Measurements from ENCODE around the gene UPF1.

Gene UPF1

DNA sequence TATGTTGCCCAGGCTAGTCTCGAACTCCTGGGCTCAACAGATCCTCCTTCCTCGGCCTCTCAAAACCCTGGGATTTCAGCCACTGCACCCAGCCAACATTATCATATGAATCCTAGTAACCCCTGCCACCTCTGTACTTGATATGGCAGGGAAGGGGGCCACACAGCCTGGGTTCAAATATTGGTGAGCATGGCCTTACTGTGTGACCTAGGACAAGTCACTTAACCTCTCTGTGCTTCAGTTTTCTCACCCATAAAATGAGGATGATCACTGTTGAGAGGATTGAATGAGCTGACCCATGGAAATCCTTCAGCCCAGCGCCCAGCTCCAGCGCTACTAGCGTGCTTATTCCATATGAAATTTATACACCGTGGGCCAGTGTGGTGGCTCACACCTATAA is 37.1 kb upstream of the UPF1 start:
- TF ChIP-seq, protein P1, sequence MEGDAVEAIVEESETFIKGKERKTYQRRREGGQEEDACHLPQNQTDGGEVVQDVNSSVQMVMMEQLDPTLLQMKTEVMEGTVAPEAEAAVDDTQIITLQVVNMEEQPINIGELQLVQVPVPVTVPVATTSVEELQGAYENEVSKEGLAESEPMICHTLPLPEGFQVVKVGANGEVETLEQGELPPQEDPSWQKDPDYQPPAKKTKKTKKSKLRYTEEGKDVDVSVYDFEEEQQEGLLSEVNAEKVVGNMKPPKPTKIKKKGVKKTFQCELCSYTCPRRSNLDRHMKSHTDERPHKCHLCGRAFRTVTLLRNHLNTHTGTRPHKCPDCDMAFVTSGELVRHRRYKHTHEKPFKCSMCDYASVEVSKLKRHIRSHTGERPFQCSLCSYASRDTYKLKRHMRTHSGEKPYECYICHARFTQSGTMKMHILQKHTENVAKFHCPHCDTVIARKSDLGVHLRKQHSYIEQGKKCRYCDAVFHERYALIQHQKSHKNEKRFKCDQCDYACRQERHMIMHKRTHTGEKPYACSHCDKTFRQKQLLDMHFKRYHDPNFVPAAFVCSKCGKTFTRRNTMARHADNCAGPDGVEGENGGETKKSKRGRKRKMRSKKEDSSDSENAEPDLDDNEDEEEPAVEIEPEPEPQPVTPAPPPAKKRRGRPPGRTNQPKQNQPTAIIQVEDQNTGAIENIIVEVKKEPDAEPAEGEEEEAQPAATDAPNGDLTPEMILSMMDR (conservative IDR thresholded peaks at IDR 0.05) = no peak
- H3K27ac ChIP-seq = no peak overlapping the region

DNA sequence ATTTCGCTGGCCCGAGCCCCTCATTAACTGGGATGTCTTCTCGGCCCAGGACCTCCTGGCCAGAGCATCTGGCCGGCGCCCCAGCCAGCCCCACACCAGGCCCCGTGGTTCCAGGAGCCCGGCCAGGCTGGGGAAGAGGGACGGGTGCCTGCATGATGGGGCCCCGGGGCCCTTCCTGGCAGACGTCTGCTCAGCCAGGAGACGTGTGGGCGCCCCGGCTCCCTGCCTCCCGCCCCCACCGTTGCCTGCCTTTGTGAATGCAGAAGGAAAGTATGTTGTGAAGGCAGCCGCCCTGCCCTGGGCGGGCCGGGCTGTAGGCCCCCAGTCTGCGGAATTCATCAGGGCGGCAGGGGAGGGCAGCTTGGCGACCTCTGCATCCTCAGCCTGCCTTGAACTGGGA is 36.2 kb upstream of the UPF1 start:
- TF ChIP-seq, protein P1 (conservative IDR thresholded peaks at IDR 0.05) = no peak
- TF ChIP-seq ZFX (IDR thresholded peaks at IDR 0.05) = no peak
- H3K27ac ChIP-seq = no peak overlapping the region

DNA sequence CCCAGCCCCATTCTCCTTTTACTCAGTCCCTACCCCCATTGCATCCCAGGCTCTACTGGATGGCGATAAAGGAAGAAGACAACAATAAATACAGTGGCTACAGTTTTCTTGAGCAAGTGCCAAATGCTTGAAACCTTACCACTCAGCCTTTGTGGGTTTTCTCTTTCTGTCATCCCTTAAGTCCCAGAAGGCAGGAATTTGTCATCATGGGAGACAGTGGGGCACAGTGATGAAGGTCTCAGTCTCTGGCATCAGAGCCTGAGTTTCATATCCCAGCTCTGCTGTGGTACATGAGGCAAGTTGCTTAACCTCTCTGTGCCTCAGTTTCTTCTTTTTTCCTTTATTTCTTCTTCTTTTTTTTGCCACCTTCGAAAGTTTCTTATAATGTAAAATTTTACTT is 35.5 kb upstream of the UPF1 start:
- no peak overlapping the region for H3K27ac ChIP-seq
- TF ChIP-seq ZFX (IDR thresholded peaks at IDR 0.05) = no peak

DNA sequence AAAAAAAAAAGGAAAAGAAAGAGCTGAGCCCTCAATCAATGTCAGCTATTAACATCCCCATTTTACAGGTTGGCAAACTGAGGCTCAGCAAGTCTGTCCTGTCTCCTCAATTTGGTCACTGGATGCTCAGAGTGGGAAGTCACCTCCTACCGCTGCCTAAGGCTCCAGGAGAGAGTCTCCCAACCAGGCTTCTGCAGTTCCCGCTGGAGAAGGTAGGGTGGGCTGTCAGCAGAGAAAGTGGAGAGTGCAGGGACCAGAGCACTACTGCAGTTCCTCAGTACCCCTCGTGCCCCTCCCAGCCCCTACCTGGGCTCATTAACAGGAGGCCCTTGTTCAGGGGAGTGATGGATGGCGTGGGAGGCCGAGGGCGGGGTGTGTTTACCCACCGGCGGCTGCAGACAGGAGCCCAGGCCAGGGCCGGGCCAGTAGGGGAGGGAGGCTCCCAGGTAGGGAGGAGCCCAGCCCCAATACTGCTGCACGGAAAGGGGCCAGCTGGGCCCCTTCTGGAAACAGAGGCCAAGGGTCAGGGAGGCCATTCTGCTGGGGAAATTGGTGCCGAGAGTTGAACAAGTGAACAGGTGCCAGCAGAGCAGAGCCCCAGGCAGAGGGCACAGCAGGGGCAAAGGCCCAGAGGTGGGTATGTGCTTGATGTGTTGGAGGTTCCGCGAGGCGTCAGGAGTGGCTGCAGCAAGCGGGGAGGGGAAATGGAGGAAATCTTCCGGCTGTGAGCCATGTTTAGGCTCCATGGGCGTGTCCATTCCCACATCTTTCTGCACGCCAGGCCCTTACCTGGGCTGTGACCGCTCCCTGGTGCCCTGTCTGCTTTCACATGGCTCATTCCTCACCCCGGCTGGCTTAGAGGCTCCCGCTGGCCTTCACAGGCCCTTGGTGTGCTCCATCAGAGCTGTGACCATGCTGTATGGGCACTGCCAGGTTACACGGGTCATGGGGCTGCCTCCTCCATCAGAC is 33.1 kb upstream of the UPF1 start:
- TF ChIP-seq, protein P1 (conservative IDR thresholded peaks at IDR 0.05) = no peak
- no peak for TF ChIP-seq ZFX (IDR thresholded peaks at IDR 0.05)

DNA sequence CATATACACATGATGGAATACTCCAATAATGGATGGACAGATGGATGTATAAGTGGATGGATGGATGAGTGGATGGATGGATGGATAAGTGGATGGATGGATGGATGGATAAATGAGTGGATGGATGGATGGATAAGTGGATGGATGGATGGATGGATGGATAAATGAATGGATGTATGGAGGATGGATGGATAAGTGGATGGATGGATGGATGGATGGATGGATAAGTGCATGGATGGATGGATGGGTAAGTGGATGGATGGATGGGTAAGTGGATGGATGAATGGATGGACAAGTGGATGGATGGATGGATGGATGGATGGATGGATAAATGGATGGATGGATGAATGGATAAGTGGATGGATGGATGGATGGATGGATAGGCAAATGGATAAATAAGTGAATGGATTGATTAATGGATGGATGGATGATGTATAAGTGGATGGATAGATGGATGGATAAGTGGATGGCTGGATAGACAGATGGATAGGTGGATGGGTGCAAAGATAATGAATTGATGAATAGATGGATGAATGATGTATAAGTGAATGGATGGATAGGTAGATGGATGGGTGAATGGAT is 32.3 kb upstream of the UPF1 start:
- no peak for TF ChIP-seq ZFX (IDR thresholded peaks at IDR 0.05)
- TF ChIP-seq, protein P1 (conservative IDR thresholded peaks at IDR 0.05) = no peak
- H3K27ac ChIP-seq = no peak overlapping the region

More for the DNA sequence above, 33.1 kb upstream of the UPF1 start:
- no peak overlapping the region for H3K27ac ChIP-seq

DNA sequence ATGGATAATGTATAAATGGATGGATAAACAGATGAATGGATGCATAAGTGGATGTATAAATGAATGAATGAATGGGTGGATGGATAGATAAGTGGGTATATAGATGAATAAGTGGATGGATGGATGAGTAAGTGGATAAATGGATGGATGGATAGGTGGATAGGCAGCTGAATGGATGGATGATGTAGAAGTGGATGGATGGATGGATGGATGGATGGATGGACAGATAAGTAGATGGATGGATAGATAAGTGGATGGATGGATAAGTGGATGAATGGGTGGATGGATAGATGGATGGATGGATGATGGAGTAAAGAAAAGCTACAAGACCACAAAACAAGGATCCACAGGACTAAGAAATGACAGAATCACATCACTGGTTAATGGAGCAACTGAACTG is 31.7 kb upstream of the UPF1 start:
- H3K27ac ChIP-seq = no peak overlapping the region
- TF ChIP-seq, protein P1 (conservative IDR thresholded peaks at IDR 0.05) = no peak
- TF ChIP-seq ZFX (IDR thresholded peaks at IDR 0.05) = no peak

DNA sequence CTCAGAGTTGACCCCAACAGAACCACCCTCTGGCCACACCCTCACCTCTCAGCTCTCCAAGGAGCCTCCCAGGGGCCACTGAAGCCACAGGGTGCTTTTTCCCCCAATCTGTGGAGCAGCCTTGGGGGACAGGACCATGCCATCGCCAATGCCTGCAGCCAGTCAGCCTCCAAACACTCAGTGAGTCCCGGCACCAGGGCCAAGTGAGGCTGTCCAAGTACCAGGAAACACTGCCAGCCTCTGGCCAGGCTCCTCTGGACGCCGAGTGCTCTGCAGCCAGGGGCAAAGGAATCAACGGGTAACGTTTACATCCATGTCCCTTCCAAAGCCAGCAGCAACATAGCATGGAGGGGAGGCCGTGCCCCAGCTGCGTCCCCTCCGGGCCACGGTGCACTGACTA is 31.1 kb upstream of the UPF1 start:
- TF ChIP-seq, protein P1 (conservative IDR thresholded peaks at IDR 0.05) = no peak
- no peak for TF ChIP-seq ZFX (IDR thresholded peaks at IDR 0.05)
- H3K27ac ChIP-seq = no peak overlapping the region
